Hematopoietic multipotent progenitor cell treated with erythropoietin and hydrocortisone succinate and interleukin-3 and kit ligand, for 6 days (in vitro differentiated cells): ENCODE measurements around the gene FHOD1.

Source experiments
- DNase-seq: peaks from one replicate; pipeline ENCODE4 v3.0.0-alpha.2; 2015

Gene FHOD1

DNA sequence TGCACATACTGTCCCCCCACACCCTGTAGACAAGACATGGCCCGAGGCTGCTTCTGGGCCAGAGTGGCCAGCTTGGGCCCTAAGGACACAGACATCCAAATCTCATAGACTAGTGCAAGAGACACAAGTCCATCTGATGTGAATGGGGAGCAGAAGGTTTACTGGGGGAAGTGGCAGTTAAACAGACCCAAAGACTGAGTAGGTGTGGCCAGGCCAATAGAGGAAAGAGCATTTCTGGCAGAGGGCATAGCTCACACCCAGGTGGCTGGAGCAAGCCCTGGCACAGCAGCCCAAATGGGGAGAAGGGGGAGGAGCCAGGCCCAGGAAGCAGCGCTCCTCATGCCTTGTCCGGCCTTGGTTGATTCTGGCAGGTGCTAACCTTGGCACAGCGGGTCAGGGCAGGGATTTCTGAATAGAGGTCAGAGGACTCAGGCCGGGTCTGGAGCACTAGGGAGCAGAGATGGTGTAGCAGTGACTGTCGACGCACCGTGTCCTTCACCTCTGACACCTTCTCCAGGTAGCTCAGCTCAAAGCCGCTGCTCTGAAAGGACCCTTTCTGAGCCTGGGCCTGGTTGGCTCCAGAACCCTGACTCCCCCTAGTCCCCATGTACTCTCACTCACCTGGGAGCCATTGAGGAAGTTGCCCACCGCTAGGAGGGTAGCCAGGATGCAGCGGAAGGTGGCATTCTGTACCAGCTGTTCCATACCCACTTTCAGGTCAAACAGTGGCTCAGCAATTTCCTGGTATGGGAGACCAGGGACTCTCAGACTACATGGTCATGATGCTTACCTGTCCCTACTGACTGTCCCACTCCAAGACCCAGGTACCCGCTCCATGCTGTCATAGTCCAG, 16.2 kb downstream of the FHOD1 start:
- no peak for DNase-seq

DNA sequence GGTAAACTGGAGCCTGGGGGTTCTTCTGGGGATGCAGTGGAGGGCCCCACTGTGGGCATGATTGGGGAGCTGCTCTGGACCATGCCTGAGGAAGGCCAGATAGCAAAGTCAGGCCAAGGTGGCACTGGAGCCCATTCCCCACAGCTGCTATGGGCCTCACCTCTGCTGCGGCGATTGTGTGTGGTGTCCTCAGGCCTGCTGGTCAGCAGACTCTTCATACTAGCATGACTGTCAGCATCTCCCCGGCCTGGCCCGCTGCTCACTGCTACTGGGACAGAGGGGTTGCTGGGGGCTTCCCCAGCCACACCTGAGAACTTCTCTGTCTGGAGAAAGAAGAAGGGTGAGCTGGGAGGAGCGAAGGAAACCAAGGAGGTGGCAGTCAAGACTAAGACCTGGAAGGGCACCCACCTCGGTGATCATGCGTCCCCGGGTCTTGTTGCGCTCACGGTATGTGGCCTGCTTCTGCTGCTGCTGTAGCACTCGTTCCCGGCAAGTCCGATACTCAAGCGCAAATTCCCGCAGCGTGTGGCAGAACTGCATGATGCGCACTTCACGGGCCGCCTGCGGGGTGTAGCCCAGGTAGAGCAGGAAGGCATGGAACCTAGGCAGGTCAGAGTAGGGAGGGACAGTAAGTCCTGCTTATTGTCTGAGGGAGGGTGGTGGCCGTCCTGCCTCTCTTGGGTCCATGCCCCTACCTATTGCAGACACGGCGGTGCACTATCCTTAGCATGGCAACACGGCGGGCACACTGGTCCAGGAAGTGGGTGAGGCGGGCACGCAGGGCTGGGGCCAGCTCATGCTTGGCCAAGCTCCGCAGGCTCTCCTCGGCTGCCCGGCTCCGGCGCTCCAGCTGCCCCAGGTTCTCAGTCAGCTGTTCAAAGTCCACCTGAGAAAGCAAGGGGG, 17.1 kb downstream of the FHOD1 start:
- DNase-seq = no peak

DNA sequence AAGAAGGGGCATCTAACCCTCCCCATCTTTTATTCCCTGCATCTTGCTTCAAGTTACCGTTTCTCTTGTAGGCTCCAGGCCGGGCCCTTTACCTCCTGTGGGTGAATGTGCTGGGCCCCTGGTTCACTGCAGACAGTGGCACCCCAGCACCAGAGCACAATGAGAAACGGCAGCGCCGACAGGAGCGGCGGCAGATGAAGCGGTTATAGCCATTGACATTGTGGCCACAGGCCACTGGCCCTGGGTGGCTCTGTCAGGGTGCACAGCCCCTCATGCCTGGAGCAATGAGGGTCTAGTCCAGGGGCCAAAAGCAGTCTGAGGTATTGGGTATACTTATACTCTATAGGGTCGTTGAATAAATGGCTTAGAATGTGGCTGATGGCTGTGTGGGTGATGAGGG, 18.4 kb downstream of the FHOD1 start:
- DNase-seq = no peak

DNA sequence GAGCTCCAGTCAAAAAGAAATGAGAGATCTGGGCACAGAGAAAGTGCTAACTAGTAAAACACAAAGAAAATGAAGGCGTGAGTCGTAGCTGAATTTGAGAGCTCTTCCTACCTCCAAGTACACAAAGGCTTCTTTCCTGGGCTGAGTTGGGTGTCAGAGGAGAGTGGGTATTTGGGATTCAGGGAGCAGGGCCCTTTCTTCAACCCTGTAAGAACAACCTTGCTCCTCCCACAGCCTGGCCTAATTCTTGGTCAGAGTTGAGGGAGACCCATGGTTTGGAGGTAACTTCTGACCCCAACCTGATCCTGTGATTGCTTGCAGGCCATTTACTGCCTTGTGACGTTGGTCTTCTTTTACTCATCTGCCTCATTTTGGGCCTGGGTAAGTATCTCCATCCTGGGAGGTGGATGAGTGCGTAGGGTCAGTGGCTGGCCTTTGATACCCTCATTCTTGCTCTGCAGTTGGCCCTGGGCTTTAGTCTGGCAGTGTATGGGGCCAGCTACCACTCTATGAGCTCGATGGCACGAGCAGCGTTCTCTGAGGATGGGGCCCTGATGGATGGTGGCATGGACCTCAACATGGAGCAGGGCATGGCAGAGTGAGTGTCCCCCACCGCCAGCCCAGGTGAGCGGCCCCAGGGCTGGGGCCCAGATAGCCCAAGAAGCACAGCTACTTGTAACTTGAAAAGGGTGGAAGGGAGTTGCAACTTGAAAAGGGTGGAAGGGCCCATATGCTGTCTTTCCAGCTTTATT, 19.1 kb downstream of the FHOD1 start:
- no peak for DNase-seq

DNA sequence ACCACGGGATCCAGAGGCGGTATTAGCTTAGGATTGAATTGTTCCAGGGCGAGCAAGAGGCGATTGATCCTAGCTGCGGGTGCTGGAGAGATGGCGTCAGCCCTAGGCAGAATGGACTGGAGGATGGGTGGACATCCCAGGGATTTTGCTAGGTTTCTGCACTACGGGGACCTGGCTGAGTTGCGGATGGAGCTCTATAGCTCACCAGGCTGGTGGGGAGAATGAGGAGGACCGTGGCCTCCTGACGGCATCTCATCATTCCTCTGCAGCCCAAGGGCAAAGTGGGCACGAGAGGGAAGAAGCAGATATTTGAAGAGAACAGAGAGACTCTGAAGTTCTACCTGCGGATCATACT, 19.7 kb downstream of the FHOD1 start:
- DNase-seq = no peak

DNA sequence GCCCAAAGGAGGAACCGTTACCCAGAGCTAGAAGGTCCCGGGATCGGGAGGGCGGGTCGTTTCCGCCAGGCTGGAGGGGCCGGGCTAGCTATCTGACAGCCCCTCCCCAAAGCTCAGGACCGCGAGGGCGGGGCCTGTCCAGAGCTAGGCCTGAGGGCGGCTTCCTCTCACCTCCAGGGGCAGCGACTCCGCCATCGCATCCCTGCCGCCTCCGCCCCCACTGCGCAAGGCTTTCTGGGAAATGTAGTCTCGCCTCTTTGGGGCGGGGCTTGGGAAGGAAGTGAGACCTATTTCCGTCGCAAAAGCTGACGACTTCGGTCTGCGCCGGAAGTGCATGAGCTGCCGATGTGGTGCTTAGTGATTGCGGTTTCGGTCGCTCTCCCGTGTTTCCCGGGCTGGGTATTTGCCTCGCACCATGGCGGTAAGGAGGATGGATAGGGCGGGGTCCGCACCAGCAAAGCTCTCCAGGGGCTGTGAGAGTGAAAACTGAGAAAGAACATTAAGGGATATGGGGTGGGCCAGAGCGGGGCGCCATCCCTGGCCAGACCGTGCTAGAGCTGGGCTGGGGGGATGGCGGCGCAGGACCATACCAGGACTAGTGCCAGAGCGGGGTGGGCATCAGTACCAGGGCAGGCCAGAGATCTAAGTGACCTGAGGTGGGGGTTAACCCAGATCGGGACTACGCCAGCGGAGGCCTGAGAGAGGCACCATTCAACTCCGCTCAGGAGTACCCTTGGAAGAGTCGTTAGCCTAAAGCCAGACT, 20.3 kb downstream of the FHOD1 start, which contains the start of gene TMEM208:
Gene TMEM208, plus strand, starts transcription at position 327 of the 763 bp plus-strand sequence. Its CDS starts 89 bp downstream, at position 416.
- DNase-seq = peak; percentile 99

DNA sequence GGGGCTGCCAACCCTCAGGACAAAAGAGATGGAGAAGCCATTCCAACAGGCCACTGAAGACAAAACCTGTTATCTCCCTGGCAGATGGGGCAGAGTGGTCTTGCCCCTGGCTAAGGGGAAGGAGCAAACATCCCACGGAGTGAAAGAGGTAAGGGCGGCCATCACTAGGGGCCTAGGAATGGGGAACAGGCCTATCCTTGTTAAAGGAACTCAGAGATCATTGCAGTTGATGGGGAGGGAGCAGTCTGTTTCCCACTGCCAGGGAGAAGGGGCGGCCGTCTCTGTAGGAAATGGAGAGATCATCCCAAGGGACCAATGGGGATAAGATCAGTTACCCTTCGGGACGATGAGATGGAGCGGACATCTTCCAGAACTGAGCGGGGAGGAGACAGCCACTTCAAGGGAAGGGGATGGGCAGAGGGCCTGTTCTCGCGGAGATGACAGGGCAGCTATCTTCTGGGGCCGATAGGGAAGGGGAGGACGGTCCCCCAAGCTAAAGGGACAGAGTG, 20.9 kb downstream of the FHOD1 start:
- DNase-seq = no peak

DNA sequence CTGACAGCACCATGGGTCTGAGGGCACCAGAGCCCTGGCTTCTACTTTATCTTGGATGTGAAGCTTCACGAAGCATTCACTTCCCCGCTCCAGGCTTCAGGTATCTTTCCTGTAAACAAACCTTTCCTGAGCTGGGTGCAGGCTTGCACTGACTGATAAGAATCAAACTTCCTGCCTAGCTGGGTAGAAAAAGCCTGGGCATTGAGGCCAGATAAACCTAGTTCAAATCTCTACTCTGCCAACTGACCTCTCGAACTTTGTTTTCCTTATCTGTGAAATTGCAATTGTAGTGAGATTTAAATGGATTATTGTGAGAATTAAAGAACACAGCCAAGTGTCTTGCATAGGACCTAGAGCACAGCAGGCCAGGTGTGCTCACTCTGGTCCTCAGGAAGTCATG, 23.3 kb downstream of the FHOD1 start:
- no peak for DNase-seq

DNA sequence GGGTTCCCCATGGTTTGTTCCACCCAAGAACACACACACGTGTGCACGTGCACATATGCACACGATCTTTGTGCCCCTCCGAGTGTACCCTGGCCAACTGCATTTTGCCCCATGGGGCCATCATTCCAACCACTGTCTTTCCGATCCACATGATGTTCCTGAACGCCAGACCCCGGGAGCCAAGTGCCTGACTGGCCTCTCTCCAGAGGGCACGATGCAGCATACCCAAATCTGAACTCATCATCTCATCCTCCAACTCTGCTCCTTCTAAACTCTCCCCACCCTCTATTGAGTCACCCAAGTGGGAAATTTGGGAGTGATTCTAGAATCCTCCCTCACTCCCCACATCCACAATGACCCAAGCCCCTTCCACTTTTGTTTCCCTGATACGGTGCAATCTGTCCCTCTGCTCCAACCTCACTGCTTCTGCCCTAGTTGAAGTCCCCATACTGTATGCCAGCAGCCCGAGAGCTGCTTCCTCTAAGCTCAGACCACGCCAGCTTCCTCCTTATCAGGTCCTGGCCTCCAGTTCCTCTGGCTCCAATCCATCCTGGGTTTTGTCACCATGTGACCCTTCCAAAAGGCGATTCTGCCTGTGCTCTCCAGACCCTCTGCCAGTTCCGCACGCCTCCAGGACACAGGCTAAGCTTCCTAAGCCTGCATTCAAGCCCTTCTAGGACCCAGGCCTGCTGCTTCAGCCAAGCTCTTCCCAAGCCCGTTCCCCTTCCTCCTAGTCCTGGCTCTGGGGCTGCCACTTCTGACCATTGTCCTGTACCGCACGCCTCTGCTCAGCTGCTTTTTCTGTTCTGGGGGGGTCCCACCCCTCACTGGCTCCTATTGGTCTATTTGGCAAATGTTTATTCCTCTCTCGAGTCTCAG, 30.4 kb downstream of the FHOD1 start:
- DNase-seq = peak; percentile 94

DNA sequence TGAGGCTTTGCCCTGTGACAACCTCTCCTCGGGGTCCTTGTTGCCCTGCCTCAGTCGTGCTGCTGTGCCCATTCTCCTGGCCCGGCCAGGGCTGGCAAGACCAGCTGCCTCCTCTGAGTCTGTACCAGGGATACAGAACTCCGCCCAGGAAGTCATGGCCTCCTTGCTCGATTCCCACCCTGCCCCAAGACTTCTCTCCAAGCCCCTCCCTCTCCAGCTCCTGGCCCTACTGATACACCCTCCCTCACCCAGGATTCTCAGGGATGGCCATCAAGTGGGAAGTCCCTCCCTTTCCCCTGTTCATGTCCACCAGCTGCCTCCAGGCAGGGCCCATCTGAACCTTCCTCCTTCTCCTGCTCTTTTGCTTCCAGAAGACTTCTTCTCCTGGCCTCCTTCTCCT, 31.6 kb downstream of the FHOD1 start:
- DNase-seq = no peak

DNA sequence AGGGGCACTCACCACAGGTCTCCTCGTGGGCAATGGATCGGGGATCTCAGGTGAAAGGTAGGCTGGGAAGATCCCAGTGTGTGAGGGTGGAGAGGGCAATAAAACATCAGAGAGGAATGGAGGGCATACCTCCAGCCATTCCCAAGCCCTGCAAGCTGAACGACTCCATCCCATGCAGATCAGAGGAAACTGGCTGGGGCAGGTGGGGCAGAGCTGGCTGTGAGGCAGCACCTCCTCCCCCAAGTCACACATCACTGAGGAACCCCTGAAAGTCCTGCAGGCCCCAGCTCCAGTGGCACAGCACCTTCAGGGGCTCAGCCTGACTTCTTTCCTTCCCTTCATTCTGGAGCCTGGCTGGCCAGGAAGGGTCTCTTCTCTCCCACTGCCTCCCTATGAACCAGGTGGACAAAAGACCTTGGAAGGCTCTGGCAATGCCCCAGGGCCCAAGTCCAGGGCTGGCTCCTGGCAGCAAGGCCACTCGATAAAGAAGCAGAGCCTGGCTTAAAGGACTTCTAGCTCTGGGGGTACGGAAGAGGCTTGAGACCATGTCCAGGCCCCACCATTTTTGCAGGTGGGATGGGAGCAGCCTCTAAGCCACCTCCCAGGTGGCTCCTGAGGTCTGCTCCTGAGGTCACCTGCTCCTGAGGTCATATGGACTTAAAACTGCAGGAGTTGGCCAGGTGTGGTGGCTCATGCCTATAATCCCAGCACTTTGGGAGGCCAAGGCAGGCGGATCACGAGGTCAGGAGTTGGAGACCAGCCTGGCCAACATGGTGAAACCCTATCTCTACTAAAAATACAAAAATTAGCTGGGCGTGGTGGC, 33.9 kb downstream of the FHOD1 start:
- no peak for DNase-seq

DNA sequence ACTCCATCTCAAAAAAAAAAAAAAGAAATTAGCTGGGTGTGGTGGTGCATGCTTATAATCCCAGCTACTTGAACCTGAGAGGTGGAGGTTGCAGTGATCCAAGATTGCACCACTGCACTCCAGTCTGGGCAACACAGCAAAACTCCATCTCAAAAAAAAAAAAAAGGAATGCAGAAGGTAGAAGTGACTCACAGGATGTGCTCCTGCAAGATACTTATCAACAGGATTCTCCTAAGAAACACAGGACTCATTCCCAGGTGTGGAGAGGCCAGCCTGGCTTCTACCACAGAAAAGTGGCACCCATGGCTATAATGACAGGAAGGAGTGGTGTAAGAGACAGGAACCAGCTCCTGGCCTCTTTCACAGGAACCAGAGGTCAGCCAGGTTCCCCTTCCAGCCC, 34.5 kb downstream of the FHOD1 start:
- no peak for DNase-seq

DNA sequence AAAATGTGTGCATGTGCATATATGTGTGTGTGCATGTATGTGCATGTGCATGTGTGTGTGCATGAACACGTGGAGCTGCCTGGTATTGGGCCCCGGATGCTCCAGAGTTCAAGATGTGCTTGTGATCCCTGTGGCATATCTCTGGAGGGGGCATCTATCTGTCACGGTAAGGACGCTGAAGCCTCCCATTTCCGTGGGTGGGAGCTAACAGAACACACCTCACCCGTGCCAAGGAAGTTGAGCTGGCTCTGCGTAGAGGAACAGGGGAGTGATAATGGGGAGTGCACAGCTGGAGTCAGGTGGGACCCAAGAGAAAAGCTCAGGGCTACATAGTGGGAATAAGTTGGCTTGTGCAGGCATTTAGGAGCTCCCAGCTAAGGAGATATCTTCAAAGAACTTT, 35.6 kb downstream of the FHOD1 start:
- no peak for DNase-seq

DNA sequence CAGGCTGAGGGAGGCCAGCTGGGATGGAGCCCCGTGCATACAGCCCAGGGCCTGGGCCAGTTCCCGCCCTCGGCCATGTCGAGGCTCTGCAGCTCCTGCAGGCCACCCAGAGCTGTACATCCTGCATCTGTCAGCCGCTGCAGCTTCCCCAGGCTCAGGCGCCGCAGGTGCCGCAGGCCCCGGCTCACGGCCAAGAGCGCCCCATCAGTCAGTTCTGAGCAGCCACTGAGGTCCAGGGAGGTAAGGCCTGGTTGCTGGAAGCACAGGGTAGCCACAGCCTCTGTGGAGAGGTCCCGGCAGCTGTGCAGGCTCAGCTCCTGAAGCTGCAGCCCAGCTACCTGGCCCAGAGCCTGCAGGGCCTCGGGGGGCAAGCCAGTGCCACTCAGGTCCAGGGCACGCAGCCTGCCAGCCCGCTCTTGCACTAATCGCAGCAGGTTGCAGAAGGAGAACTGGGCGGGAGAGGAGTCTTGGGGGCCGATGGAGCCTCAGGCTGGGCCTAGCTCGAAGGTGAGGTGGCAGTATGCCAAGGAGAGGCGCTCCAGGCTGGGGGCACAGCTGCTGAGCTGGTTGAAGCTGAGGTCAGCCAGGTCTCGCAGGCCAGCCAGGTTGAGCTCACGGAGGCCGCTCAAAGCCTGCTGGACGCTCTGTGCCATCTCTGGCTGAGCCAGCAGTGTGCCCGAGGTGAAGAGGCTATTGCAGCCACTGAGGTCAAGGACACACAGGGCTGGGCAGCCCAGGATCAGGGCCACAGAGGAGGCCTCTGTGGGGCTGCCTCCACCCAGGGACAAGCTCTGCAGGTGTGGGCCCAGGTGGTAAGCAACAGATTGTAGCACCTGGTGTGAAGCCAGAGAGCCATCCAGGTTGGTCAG, 37.0 kb downstream of the FHOD1 start:
- DNase-seq = no peak

DNA sequence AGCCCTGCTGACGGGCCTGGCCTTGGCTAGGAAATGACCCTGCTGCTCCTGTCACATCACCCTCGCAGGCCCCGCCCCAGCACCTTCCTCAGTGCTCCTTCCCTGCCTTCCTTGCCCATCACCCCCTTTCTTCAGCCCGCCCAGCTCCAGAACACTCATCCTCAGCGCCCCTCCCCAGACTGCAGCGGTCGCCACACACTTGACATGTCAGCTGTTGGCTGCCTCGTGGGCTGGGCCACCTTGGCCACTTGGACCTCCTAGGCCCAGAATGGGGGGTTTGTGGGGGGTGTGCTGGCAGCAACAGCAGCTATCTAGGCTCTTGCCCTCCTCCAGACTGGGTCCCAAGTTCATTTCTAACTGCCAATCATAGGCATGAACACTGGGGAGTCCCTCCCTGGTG, 37.7 kb downstream of the FHOD1 start:
- DNase-seq = no peak

DNA sequence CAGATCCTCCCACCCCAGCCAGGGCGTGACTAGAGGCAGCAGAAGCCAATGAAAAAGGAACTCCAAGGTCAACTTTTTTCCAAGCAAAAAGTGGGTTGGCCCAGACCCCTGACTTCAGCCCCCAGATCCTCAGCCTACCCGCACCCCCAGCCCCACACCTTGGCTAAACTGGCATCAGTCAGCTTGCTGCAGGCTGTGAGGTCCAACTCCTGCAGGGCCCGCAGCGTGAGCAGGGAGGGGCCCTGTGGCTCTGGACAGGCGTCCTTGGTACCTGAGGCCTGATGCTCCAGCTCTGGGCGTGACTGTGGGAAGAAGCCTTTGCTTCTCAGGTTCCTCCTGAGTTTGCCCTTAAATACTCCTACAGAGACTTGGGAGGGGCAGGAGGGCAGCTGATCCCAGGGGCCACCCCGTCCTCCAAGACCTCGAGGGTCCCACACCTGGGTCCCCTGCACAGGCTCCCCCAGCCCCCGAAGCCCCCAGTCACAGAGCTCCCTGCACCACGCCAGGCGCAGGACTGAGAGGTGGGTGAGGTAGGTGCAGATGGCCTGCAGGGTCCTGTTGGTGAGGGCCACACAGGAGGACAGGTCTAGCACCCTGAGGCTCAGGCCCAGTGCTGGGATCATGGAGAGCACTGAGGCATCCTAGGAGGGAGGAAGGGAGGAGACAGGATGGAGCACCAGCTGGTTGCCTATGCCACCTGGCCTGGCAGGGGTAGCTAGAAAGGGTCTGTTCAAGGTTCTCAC, 39.0 kb downstream of the FHOD1 start:
- DNase-seq = no peak

DNA sequence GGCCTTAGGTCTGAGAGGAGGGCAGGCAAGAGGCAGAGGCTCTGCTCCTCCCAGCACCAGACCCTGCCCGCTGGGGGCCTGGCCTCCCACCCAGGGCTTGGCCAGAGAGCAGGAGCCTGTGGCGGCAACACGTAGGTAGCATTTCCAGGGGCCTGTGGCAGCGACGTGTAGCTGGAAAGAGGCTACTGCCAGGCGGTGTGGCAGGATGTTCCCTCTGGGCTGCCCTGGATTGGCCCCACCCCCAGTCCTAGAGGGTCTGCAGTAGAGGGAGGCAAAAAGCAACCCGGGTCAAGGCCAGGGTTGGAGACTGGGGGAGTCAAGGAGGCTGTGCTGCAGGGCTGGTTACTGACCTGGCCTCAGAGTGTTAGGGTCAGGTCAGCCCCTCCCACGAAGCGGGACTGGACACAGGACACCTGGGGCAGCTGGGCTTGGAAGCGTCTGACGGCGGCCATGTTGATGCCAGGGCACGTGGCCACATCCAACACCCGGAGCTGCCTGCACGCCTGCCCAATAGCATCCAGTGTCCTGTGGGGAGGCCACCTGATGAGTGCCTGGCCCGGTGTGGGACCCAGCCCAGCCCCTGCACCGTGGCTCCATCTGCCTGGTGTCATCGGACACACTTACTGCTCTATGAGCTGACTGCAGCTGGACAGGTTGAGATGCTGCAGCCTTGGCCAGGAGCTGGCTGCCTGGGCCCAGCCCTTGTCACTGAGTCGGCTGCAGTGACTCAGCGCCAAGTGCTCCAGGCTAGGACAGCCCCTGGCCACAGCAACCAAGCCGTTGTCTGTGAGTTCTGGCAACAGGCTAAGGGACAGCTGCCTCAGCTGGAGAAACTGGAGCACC, 39.8 kb downstream of the FHOD1 start:
- DNase-seq = peak; percentile 36

DNA sequence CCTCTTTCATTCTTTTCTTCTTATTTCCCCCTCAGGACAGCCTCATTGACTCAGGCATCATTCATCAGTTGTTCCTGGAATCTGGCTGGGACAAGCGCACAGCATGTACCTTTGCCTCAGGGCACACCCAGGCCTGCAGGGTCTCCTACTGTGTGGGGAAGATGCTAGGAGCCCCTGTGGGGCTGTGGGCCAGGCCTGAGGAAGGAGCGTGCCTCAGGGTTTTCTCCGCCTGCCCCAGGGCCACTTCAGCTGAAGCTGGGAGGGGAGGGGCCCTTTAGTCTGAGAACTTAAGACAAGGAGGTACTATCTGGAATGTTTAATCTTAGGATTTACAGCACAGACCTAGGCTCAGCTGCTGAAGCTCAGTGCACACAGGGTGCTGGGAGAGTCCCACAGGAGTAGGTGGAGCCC, 40.4 kb downstream of the FHOD1 start:
- DNase-seq = no peak
